K562 (cell line): Measurements from ENCODE around the gene SND1. TPM values are rescaled to one million over a fixed set of nuclear protein-coding genes. Genes with fewer than 3 reads are reported as not detected.

ENCODE experiments used
- CAMTA2 ChIP-seq: fragments of 250-450 bp; sonication (Bioruptor Pico); conservative IDR thresholded peaks from 2 replicates; pipeline ENCODE4 v1.5.1; 2022
- EP300 ChIP-seq: IDR thresholded peaks from 2 replicates; pipeline ENCODE4 v1.6.1; 2012; ENCODE audit warnings: low read length, improper control_type of control experiment
- MAFK ChIP-seq: IDR thresholded peaks from 2 replicates; pipeline ENCODE4 v1.6.1; 2011; ENCODE audit warnings: low read length, improper control_type of control experiment
- MEF2A ChIP-seq: IDR thresholded peaks from 2 replicates; pipeline ENCODE4 v1.6.1; 2011; ENCODE audit warnings: low read depth, mild to moderate bottlenecking, low read length, moderate library complexity; ENCODE audit not compliant: control insufficient read depth
- POLR2G ChIP-seq: fragments of 200-400 bp; formaldehyde crosslinking; IDR thresholded peaks from 2 replicates; pipeline ENCODE4 v1.6.1; 2017; ENCODE audit warnings: low read depth, mild to moderate bottlenecking, antibody characterized with exemption, low read length, moderate library complexity
- RBM22 ChIP-seq: fragments of 200-400 bp; formaldehyde crosslinking; IDR thresholded peaks from 2 replicates; pipeline ENCODE4 v1.6.1; 2018; ENCODE audit warnings: low read length, low read depth; ENCODE audit not compliant: poor library complexity, severe bottlenecking
- SMC3 ChIP-seq: conservative IDR thresholded peaks from 2 replicates; pipeline ENCODE4 v1.6.1; 2011; ENCODE audit warnings: low read depth, low read length, improper control_type of control experiment; ENCODE audit not compliant: insufficient read depth
- TBL1XR1 ChIP-seq, 2 experiments: IDR thresholded peaks; 2 replicates each; pipeline ENCODE4 v1.6.1; 2012; ENCODE audit warnings: improper control_type of control experiment in 2 of 2, low read length in 2 of 2, mild to moderate bottlenecking in 1 of 2
- XRCC5 ChIP-seq: fragments of 200-400 bp; formaldehyde crosslinking; IDR thresholded peaks from 2 replicates; pipeline ENCODE4 v1.6.1; 2017; ENCODE audit warnings: low read depth, mild to moderate bottlenecking, low read length
- polyA plus RNA-seq, 8 experiments: library from polyadenylated mRNA; depleted of rRNA in 4 of 8; stranded (reverse) in 5 of 8; unstranded in 3 of 8; fragments of >200 nt; fragmentation: Nextera tagmentation in 2 of 8; fragmentation: Illumina TruSeq in 1 of 8; extraction: Ambion mirVana in 2 of 8; extraction: Trizol in 1 of 8; gene quantifications; 2 replicates each; pipeline versions ENCODE4 v1.2.1 to v1.2.3, GENCODE V29; 2011 to 2014; ENCODE audit warnings: inconsistent platforms in 1 of 8, missing spikeins in 1 of 8
- total RNA-seq, 7 experiments: library from RNA; depleted of rRNA in 6 of 7; stranded (reverse); fragments of >200 nt in 6 of 7; fragmentation: Illumina TruSeq in 2 of 7; extraction: Trizol in 2 of 7; gene quantifications; 2 replicates each; pipeline versions ENCODE4 v1.2.1 to v1.2.3, GENCODE V29; 2011 to 2021; ENCODE audit warnings: low replicate concordance in 1 of 7
- TF ChIP-seq, protein P1 (sequence below): fragments of 200-800 bp; sonication (Bioruptor generic); IDR thresholded peaks from 2 replicates; pipeline ENCODE4 v1.6.1; 2017; ENCODE audit warnings: missing genetic modification characterization, missing compliant biosample characterization

Gene SND1
- total and polyA plus RNA-seq, 9 of the 15 experiments (the other 6 are each of a cell fraction or from before 2014, with no cell fraction given), result 46.5 to 307 (median 191) TPM

DNA sequence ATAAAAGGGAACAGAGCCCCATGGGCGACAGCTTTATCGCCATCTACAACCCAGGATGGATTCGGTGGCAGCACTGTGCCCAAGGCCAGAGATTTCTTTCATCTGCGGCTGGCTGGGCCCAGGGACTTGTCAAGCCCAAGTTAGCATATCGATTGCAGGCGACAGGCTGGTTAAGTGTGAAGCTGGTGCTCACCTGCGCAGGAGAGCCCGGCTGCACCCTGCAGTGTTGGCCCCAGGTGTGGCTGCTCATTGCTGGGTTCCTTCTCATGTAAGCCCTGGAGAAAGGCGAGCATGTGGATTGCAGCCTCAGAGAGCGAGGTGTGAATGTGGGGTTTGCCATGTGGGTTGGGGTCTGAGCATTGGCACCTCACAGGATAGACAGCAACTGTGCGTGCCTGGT, 419.8 kb downstream of the SND1 start (continued):
- TF ChIP-seq RBM22 (peak; percentile 69), MAFK (no peak), CAMTA2 (no peak), POLR2G (0 out of 2 replicates have a peak, but pooled peaks have one; percentile 21), MEF2A (no peak), SMC3 (no peak), XRCC5 (no peak), TBL1XR1 (IDR thresholded peaks at IDR 0.05; ENCODE audit: low read length in 2 of 2) (no peak), EP300 (no peak)
- TF ChIP-seq, protein P1, sequence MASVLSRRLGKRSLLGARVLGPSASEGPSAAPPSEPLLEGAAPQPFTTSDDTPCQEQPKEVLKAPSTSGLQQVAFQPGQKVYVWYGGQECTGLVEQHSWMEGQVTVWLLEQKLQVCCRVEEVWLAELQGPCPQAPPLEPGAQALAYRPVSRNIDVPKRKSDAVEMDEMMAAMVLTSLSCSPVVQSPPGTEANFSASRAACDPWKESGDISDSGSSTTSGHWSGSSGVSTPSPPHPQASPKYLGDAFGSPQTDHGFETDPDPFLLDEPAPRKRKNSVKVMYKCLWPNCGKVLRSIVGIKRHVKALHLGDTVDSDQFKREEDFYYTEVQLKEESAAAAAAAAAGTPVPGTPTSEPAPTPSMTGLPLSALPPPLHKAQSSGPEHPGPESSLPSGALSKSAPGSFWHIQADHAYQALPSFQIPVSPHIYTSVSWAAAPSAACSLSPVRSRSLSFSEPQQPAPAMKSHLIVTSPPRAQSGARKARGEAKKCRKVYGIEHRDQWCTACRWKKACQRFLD (CRISPR knock-in tag), result no peak
